Measurements from ENCODE around the gene DEFB124.

DNA sequence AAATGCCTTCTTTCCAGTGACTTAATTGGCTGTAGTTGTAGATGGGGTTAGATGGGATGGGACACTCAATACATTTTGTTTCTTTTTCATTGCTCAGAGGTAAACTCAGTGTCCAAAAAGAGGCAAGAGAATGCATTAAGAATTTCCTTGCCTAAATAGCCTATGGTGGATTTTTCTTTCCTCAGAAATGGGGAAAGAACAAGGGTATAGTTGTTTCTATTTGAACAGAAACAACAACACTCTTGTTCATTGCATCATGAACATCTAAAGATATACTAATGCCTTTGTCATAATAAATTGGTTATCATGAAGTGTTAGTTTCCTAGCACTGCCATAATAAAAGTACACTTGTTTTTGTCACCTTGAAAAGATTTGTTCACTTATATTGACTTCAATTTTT, 49.1 kb downstream of the DEFB124 start:
- TF ChIP-seq, protein P1, sequence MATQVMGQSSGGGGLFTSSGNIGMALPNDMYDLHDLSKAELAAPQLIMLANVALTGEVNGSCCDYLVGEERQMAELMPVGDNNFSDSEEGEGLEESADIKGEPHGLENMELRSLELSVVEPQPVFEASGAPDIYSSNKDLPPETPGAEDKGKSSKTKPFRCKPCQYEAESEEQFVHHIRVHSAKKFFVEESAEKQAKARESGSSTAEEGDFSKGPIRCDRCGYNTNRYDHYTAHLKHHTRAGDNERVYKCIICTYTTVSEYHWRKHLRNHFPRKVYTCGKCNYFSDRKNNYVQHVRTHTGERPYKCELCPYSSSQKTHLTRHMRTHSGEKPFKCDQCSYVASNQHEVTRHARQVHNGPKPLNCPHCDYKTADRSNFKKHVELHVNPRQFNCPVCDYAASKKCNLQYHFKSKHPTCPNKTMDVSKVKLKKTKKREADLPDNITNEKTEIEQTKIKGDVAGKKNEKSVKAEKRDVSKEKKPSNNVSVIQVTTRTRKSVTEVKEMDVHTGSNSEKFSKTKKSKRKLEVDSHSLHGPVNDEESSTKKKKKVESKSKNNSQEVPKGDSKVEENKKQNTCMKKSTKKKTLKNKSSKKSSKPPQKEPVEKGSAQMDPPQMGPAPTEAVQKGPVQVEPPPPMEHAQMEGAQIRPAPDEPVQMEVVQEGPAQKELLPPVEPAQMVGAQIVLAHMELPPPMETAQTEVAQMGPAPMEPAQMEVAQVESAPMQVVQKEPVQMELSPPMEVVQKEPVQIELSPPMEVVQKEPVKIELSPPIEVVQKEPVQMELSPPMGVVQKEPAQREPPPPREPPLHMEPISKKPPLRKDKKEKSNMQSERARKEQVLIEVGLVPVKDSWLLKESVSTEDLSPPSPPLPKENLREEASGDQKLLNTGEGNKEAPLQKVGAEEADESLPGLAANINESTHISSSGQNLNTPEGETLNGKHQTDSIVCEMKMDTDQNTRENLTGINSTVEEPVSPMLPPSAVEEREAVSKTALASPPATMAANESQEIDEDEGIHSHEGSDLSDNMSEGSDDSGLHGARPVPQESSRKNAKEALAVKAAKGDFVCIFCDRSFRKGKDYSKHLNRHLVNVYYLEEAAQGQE (IDR thresholded peaks at IDR 0.05; ENCODE audit: insufficient read depth in 1 of 2, low read depth in 2 of 2, low read length in 2 of 2) = no peak
- TF ChIP-seq FOXP2 (optimal IDR thresholded peaks at IDR 0.05; ENCODE audit: borderline replicate concordance, extremely low read depth, extremely low read length, insufficient read depth) (no peak), TAF1 (IDR thresholded peaks at IDR 0.05; ENCODE audit: borderline replicate concordance, insufficient read depth, low read length) (no peak)

Data from PFSK-1 (cell line).